Measurements from ENCODE around the gene ZFAND6. TPM values are rescaled to one million over a fixed set of nuclear protein-coding genes. Genes with fewer than 3 reads are reported as not detected.

Gene ZFAND6
- total RNA-seq, 1 experiment from 2014 or later: 57.6 TPM

DNA sequence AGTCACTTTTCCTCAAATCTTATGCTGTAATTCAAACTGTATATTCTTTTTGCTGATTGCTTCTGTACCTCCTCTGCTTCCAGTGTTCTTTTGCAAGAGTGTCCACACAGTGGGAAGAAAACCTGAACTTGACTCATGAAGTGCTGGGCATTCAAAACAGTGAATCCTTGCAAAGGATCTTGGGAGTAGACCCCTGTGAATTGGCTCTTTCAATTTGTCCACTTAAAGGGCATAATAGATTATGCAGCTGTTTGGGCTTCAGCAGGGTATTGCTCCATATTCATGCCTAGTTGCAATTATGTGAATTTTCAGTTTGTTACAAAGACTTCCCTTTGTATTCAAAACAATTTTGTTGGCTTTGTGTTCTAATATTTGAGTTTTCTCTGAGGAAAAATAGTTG lies 11.4 kb downstream of the ZFAND6 start:
- Mint-ChIP-seq H3K27me3 (ENCODE audit: insufficient read depth, unreplicated experiment) (no peaks in the 10 kb centered on the region), H3K4me3 (ENCODE audit: unreplicated experiment) (no peak overlapping the region), H3K4me1 (ENCODE audit: insufficient read depth, unreplicated experiment) (peaks cover 20% of the 10 kb centered on the region), H3K36me3 (ENCODE audit: insufficient read depth, unreplicated experiment) (peaks cover 14% of the 10 kb centered on the region), H3K27ac (ENCODE audit: low read depth, unreplicated experiment) (peak overlapping the region; percentile 22), H3K9me3 (ENCODE audit: unreplicated experiment) (no peaks in the 10 kb centered on the region)
- no TSS peak for BruUV-seq (replicated peaks)
- no peak for TF ChIP-seq CTCF (IDR thresholded peaks at IDR 0.05; ENCODE audit: unreplicated experiment)
- CTCF ChIA-PET: interaction anchor here (0.7 kb wide), 1 partner anchor 8 kb away, joined by 3 read pairs; no protein-coding TSS in a partner anchor
- POLR2A ChIA-PET: interaction anchor here (1.0 to 6.0 kb wide), 5 partner anchors 9 to 120 kb away, joined by 4 to 174 read pairs (median 5); partner anchors contain the start of genes FAH and ZFAND6
- intact Hi-C loops (cut with micrococcal nuclease): loop anchor here (5.0 kb wide), 1 partner anchor 36 kb away; no protein-coding TSS in a partner anchor
- peak; percentile 43 for DNase-seq (ENCODE audit: unreplicated experiment)

GRCh38 chr15:80071652-80072051 lies 12.2 kb downstream of the ZFAND6 start:
- BruUV-seq (replicated peaks): no TSS peak
- peak overlapping the region; percentile 82 for H3K4me3 Mint-ChIP-seq (ENCODE audit: unreplicated experiment)
- DNase-seq (ENCODE audit: unreplicated experiment): no peak
- H3K4me1 Mint-ChIP-seq (ENCODE audit: insufficient read depth, unreplicated experiment): peaks cover 26% of the 10 kb centered on the region
- H3K9me3 Mint-ChIP-seq (ENCODE audit: unreplicated experiment): no peaks in the 10 kb centered on the region
- TF ChIP-seq CTCF (IDR thresholded peaks at IDR 0.05; ENCODE audit: unreplicated experiment): no peak
- ChIA-PET POLR2A (interaction anchor here (0.8 to 6.0 kb wide), 13 partner anchors 9 to 1634 kb away, joined by 3 to 174 read pairs (median 4); partner anchors contain the start of gene ZFAND6), CTCF (interaction anchor here (0.7 to 1.4 kb wide), 2 partner anchors 9 kb away, joined by 3 to 6 read pairs; no protein-coding TSS in a partner anchor)
- peaks cover 7% of the 10 kb centered on the region for H3K36me3 Mint-ChIP-seq (ENCODE audit: insufficient read depth, unreplicated experiment)
- intact Hi-C loops (cut with micrococcal nuclease): loop anchor here (5.0 kb wide), 1 partner anchor 36 kb away; no protein-coding TSS in a partner anchor
- no peaks in the 10 kb centered on the region for H3K27me3 Mint-ChIP-seq (ENCODE audit: insufficient read depth, unreplicated experiment)
- H3K27ac Mint-ChIP-seq (ENCODE audit: low read depth, unreplicated experiment): peak overlapping the region; percentile 22

DNA sequence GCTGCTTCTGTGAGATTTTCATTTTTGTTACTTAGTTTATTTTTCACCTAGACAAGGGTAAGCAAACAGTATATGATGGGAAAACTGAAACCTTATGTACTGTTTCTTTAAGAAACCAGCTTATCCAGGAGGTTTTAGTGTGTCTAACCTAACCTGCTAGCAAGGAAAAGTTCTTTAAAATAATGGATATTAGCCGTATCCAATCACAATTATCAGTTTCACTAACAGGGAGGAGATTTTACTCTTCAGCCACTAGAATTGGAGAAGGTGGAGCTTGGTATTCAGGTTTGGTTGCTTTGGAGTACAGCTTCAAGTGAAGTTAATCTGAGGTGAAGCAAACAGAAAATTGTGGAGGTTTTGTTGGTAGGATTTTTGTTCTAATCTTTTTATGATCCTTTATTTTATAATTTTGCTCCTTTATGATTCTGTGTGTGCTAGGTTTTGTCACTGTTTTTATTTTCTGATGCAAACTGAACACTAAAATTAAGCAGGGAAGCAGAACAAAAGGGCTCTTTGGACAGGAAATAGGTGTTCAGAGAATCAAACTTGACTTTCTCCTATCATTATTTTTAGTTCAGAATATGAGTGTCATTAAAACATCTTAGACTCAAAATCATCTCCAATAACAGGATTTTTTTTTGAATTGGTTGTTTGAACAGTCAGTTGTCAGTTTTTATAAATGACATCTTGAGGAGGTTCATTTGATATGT lies 13.0 kb downstream of the ZFAND6 start:
- TSS peak; percentile 7 for BruUV-seq (replicated peaks)
- intact Hi-C loops (cut with micrococcal nuclease): loop anchor here (5.0 kb wide), 1 partner anchor 35 kb away; no protein-coding TSS in a partner anchor
- ChIA-PET CTCF (interaction anchor here (1.0 to 1.4 kb wide), 2 partner anchors 8 to 12 kb away, joined by 3 to 6 read pairs; no protein-coding TSS in a partner anchor), POLR2A (interaction anchor here (0.8 to 6.0 kb wide), 17 partner anchors 8 to 1635 kb away, joined by 3 to 174 read pairs (median 4); partner anchors contain the start of gene ZFAND6)
- no peaks in the 10 kb centered on the region for H3K27me3 Mint-ChIP-seq (ENCODE audit: insufficient read depth, unreplicated experiment)
- peak; percentile 89 for DNase-seq (ENCODE audit: unreplicated experiment)
- no peaks in the 10 kb centered on the region for H3K9me3 Mint-ChIP-seq (ENCODE audit: unreplicated experiment)
- no peak for TF ChIP-seq CTCF (IDR thresholded peaks at IDR 0.05; ENCODE audit: unreplicated experiment)
- peaks cover 21% of the 10 kb centered on the region for H3K4me1 Mint-ChIP-seq (ENCODE audit: insufficient read depth, unreplicated experiment)
- H3K36me3 Mint-ChIP-seq (ENCODE audit: insufficient read depth, unreplicated experiment): peaks cover 7% of the 10 kb centered on the region
- peak overlapping the region; percentile 76 for H3K27ac Mint-ChIP-seq (ENCODE audit: low read depth, unreplicated experiment)
- peak overlapping the region; percentile 82 for H3K4me3 Mint-ChIP-seq (ENCODE audit: unreplicated experiment)

- TF ChIP-seq CTCF (IDR thresholded peaks at IDR 0.05; ENCODE audit: unreplicated experiment): no peak
- Mint-ChIP-seq H3K9me3 (ENCODE audit: unreplicated experiment) (no peaks in the 10 kb centered on the region), H3K36me3 (ENCODE audit: insufficient read depth, unreplicated experiment) (peaks cover 7% of the 10 kb centered on the region), H3K4me1 (ENCODE audit: insufficient read depth, unreplicated experiment) (peaks cover 21% of the 10 kb centered on the region), H3K4me3 (ENCODE audit: unreplicated experiment) (peak overlapping the region; percentile 82), H3K27me3 (ENCODE audit: insufficient read depth, unreplicated experiment) (no peaks in the 10 kb centered on the region), H3K27ac (ENCODE audit: low read depth, unreplicated experiment) (peak overlapping the region; percentile 76)
- BruUV-seq (replicated peaks): no TSS peak
- intact Hi-C loops (cut with micrococcal nuclease): loop anchor here (5.0 kb wide), 1 partner anchor 34 kb away; no protein-coding TSS in a partner anchor
- CTCF ChIA-PET: no interaction called here
- POLR2A ChIA-PET: interaction anchor here (0.6 to 6.0 kb wide), 9 partner anchors 9 to 651 kb away, joined by 3 to 174 read pairs (median 6); partner anchors contain the start of gene ZFAND6
- DNase-seq (ENCODE audit: unreplicated experiment): no peak
Observed at GRCh38 chr15:80073197-80073596, 13.7 kb downstream of the ZFAND6 start.

Data from MCF 10A (cell line).